Measurements from ENCODE around the gene ZRANB3. TPM values are rescaled to one million over a fixed set of nuclear protein-coding genes. Genes with fewer than 3 reads are reported as not detected.

Gene ZRANB3
- total and polyA plus RNA-seq, 2 donors, result 2.6 to 8.0 TPM

DNA sequence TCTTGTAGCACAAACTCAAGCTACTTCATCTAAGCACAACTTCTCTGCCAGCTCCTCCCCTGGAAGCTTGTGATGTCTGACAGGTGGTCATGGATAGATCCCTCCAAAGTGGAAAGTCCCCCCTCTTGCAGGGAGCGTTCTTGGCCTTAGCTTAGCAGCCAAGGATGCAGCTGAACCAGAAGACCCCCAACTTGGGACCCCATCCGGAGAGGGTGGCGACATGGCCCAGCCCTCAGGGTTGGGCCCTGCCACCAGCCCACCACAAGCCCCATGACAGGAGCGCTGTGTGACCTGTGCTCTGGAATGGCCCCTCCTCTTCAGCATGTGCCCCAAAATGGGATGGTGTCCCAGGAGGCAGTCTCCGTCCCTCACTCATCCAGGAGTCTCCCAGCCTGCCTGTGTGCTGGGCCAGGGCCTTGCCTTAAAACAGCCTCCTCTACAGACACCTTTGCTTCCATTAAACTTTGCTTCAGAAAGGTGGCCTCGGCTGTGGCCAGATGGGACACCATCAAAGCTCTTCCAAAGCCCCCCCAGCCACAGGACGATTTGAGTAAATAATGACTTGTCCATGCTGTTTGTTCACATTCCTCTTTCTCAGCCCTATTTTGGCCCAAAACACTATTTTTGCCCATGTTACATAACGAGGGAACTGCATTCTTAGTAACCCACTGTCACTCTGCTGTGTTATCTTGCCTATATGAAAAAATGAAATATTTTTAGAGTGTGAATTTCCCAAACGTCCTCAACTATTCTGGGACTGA, 356.8 kb downstream of the ZRANB3 start:
- Histone ChIP-seq H3K4me1 (ENCODE audit: control insufficient read depth in 2 of 2, insufficient read depth in 2 of 2, low read length in 2 of 2) (no peaks in the 10 kb centered on the region), H3K36me3 (ENCODE audit: control insufficient read depth in 2 of 2, insufficient read depth in 2 of 2, low read length in 1 of 2) (peaks cover 38 to 52% of the 10 kb centered on the region in 2 donors), H3K4me3 (ENCODE audit: low read length in 2 of 2) (no peak overlapping the region), H3K27ac (ENCODE audit: low read depth in 1 of 2, low read length in 1 of 2) (no peak overlapping the region), H3K9me3 (ENCODE audit: control insufficient read depth in 2 of 2, insufficient read depth in 1 of 2, low read length in 1 of 2) (peaks cover 0 to 4% of the 10 kb centered on the region in 2 donors), H3K27me3 (ENCODE audit: control insufficient read depth in 2 of 2, insufficient read depth in 1 of 2, low read length in 1 of 2) (no peaks in the 10 kb centered on the region)
- WGBS, result 97% methylated on average over 9 of the region's 9 CpGs
- no peak for DNase-seq (ENCODE audit: low read depth in 6 of 9, low spot score in 9 of 9)

DNA sequence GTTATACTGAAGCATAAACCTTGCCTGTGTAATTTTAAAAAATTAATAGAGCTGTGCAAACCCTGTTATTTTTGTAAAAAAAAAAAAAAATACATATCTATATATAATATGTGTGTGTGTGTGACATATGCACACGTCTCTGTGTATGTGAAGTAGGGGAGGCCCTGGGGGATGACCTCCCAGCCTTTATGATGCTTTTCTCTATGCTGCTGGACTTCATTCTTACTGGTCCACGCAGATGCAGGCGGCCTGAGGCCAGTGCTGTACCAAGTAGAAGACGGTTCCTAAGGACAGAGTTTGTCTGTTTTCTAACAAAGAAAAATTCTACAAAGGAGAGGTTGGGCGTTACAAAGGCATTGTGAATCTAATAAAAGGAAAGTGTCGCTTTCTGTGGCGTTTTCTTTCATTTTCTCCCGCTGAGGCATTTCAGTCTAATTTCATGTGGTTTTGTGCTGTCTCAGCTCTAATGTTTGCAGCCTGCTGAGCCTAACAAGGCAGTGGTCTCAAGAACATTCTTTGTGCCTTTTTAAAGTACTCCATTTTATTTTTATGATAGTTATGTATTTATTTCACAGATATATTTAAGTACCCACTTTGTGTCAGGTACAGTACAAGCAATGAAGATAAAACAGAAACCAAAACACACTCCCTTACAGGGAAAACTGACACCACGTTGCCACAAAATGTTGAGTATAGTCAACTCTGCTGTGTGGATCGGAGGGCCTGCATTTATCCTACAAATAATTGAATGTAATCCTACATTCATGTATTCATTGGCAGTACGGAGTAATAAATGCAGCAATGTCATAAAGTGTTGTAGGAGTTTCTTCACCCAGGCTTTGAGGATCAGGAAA, 360.9 kb downstream of the ZRANB3 start:
- Histone ChIP-seq H3K36me3 (ENCODE audit: control insufficient read depth in 2 of 2, insufficient read depth in 2 of 2, low read length in 1 of 2) (peaks cover 55 to 56% of the 10 kb centered on the region in 2 donors), H3K4me1 (ENCODE audit: control insufficient read depth in 2 of 2, insufficient read depth in 2 of 2, low read length in 2 of 2) (no peaks in the 10 kb centered on the region), H3K4me3 (ENCODE audit: low read length in 2 of 2) (no peak overlapping the region), H3K9me3 (ENCODE audit: control insufficient read depth in 2 of 2, insufficient read depth in 1 of 2, low read length in 1 of 2) (no peaks in the 10 kb centered on the region), H3K27me3 (ENCODE audit: control insufficient read depth in 2 of 2, insufficient read depth in 1 of 2, low read length in 1 of 2) (no peaks in the 10 kb centered on the region), H3K27ac (ENCODE audit: low read depth in 1 of 2, low read length in 1 of 2) (no peak overlapping the region)
- WGBS, result 95% methylated on average over 11 of the region's 11 CpGs
- DNase-seq (ENCODE audit: low read depth in 6 of 9, low spot score in 9 of 9), result no peak

DNA sequence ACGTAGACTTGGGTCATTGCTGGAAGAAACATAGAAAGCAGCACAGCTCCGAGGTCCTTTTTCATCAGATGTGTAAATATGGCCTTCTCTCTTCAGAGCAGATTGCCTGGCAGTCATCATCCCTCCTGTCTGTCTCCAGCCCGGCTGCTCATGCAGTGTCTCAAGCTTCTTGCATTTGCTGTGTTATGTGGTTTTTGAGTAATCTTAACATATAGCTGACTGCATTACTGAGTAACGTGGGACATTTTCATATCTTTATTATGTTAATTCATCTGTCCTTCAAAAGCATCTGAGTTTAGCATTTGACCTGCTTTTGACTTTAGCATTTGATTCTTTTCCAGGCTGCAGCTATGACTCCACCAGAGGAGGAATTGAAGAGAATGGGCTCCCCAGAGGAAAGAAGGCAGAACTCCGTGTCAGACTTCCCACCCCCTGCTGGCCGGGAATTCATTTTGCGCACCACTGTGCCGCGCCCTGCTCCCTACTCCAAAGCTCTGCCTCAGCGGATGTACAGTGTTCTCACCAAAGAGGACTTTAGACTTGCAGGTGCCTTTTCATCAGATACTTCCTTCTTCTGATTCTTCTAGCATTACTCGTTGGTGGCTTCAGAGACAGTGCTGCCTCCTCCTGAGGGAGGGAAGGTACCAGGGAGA, 362.7 kb downstream of the ZRANB3 start:
- no peak for DNase-seq (ENCODE audit: low read depth in 6 of 9, low spot score in 9 of 9)
- Histone ChIP-seq H3K9me3 (ENCODE audit: control insufficient read depth in 2 of 2, insufficient read depth in 1 of 2, low read length in 1 of 2) (no peaks in the 10 kb centered on the region), H3K36me3 (ENCODE audit: control insufficient read depth in 2 of 2, insufficient read depth in 2 of 2, low read length in 1 of 2) (peaks cover 47 to 65% of the 10 kb centered on the region in 2 donors), H3K27me3 (ENCODE audit: control insufficient read depth in 2 of 2, insufficient read depth in 1 of 2, low read length in 1 of 2) (no peaks in the 10 kb centered on the region), H3K27ac (ENCODE audit: low read depth in 1 of 2, low read length in 1 of 2) (no peak overlapping the region), H3K4me3 (ENCODE audit: low read length in 2 of 2) (no peak overlapping the region), H3K4me1 (ENCODE audit: control insufficient read depth in 2 of 2, insufficient read depth in 2 of 2, low read length in 2 of 2) (no peaks in the 10 kb centered on the region)
- WGBS, result 98% methylated on average over 11 of the region's 11 CpGs

DNA sequence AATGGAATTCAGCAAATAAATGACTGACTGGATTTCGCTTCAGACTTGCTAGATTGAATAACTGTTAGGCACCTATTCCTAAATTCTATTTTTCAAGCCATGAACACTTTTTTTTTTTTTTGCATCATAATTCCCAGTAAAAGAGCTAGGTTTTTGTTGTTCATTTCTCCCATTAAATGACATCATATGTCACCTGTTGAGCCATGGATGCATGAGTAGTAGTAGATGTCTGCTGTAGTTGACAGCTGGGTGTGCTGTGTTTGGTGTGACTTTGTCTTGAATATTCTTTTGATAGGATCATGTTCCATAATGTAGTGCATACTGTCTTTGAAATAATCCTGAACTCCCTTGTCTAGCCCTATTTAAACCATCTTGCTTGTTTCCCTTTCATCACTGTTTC, 363.7 kb downstream of the ZRANB3 start:
- H3K36me3 ChIP-seq (ENCODE audit: control insufficient read depth in 2 of 2, insufficient read depth in 2 of 2, low read length in 1 of 2), result peaks cover 41 to 71% of the 10 kb centered on the region in 2 donors
- no peak overlapping the region for H3K27ac ChIP-seq (ENCODE audit: low read depth in 1 of 2, low read length in 1 of 2)
- H3K27me3 ChIP-seq (ENCODE audit: control insufficient read depth in 2 of 2, insufficient read depth in 1 of 2, low read length in 1 of 2), result no peaks in the 10 kb centered on the region
- no peaks in the 10 kb centered on the region for H3K9me3 ChIP-seq (ENCODE audit: control insufficient read depth in 2 of 2, insufficient read depth in 1 of 2, low read length in 1 of 2)
- no peaks in the 10 kb centered on the region for H3K4me1 ChIP-seq (ENCODE audit: control insufficient read depth in 2 of 2, insufficient read depth in 2 of 2, low read length in 2 of 2)
- H3K4me3 ChIP-seq (ENCODE audit: low read length in 2 of 2), result no peak overlapping the region
- no peak for DNase-seq (ENCODE audit: low read depth in 6 of 9, low spot score in 9 of 9)
- WGBS, result 100% methylated on average over 1 of the region's 1 CpG

DNA sequence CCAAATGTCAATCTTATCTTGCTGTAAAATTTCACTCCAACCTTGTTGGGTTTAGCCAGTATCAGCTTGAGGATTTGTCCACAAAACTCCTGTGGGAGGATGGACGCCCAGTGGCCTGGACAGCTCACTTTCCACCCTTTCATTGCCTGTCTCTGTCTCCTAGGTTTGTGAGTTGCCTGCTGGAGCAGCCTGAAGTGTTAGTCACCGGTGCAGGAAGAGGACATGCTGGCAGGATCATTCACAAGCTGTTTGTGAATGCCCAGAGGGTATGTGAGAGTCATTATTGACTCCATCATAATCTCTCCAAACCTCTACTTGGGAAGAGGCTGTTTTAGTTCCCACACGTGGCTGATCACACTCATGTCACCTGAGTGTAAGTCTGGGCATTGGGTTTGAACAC, 366.6 kb downstream of the ZRANB3 start:
- Histone ChIP-seq H3K27me3 (ENCODE audit: control insufficient read depth in 2 of 2, insufficient read depth in 1 of 2, low read length in 1 of 2) (no peaks in the 10 kb centered on the region), H3K9me3 (ENCODE audit: control insufficient read depth in 2 of 2, insufficient read depth in 1 of 2, low read length in 1 of 2) (no peaks in the 10 kb centered on the region), H3K36me3 (ENCODE audit: control insufficient read depth in 2 of 2, insufficient read depth in 2 of 2, low read length in 1 of 2) (peaks cover 22 to 53% of the 10 kb centered on the region in 2 donors), H3K4me3 (ENCODE audit: low read length in 2 of 2) (no peak overlapping the region), H3K27ac (ENCODE audit: low read depth in 1 of 2, low read length in 1 of 2) (no peak overlapping the region), H3K4me1 (ENCODE audit: control insufficient read depth in 2 of 2, insufficient read depth in 2 of 2, low read length in 2 of 2) (no peaks in the 10 kb centered on the region)
- 98% methylated on average over 3 of the region's 3 CpGs for WGBS
- DNase-seq (ENCODE audit: low read depth in 6 of 9, low spot score in 9 of 9), result no peak

DNA sequence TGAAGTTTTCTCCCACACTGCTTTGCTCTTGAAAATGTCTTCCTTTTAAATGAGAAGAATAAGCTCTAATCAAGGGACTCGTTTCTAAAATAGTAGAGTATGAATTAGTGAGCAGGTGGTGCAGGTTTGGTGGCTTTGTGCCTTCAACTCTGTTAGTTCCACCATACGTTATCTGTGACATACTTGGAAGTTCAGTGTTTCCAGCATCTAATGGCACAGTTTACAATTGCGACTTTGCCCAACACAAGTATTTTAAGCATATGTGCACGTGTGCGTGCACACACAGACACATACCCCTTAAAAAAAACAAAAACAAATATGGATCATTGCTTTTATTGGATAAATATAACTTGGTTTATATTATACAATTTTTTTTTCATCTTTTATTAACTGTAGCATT, 367.1 kb downstream of the ZRANB3 start:
- H3K27ac ChIP-seq (ENCODE audit: low read depth in 1 of 2, low read length in 1 of 2), result no peak overlapping the region
- 97% methylated on average over 5 of the region's 5 CpGs for WGBS
- no peaks in the 10 kb centered on the region for H3K9me3 ChIP-seq (ENCODE audit: control insufficient read depth in 2 of 2, insufficient read depth in 1 of 2, low read length in 1 of 2)
- H3K4me1 ChIP-seq (ENCODE audit: control insufficient read depth in 2 of 2, insufficient read depth in 2 of 2, low read length in 2 of 2), result no peaks in the 10 kb centered on the region
- no peaks in the 10 kb centered on the region for H3K27me3 ChIP-seq (ENCODE audit: control insufficient read depth in 2 of 2, insufficient read depth in 1 of 2, low read length in 1 of 2)
- DNase-seq (ENCODE audit: low read depth in 6 of 9, low spot score in 9 of 9), result no peak
- peaks cover 20 to 52% of the 10 kb centered on the region in 2 donors for H3K36me3 ChIP-seq (ENCODE audit: control insufficient read depth in 2 of 2, insufficient read depth in 2 of 2, low read length in 1 of 2)
- no peak overlapping the region for H3K4me3 ChIP-seq (ENCODE audit: low read length in 2 of 2)

DNA sequence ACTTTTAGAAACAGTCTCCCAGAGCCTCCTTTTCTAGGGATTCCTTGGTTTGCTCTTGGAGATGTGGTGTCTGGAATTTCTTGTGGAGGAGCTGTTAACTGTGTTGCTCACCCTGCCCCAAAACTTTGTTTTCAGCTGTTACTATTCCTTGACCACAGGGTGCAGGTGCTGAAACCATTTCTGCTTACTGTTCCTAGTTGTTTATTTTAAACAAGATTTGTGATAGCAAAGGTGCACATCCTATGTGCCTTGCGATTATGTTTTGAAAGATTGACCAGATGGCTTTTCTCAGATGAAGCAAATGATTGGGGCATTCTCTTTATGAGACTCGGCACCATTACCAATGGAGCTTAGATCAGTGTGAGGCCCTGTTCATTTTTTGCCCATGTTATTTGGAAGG, 367.7 kb downstream of the ZRANB3 start:
- Histone ChIP-seq H3K9me3 (ENCODE audit: control insufficient read depth in 2 of 2, insufficient read depth in 1 of 2, low read length in 1 of 2) (no peaks in the 10 kb centered on the region), H3K27me3 (ENCODE audit: control insufficient read depth in 2 of 2, insufficient read depth in 1 of 2, low read length in 1 of 2) (no peaks in the 10 kb centered on the region), H3K4me1 (ENCODE audit: control insufficient read depth in 2 of 2, insufficient read depth in 2 of 2, low read length in 2 of 2) (no peaks in the 10 kb centered on the region), H3K4me3 (ENCODE audit: low read length in 2 of 2) (no peak overlapping the region), H3K27ac (ENCODE audit: low read depth in 1 of 2, low read length in 1 of 2) (no peak overlapping the region), H3K36me3 (ENCODE audit: control insufficient read depth in 2 of 2, insufficient read depth in 2 of 2, low read length in 1 of 2) (peaks cover 14 to 46% of the 10 kb centered on the region in 2 donors)
- no peak for DNase-seq (ENCODE audit: low read depth in 6 of 9, low spot score in 9 of 9)
- 97% methylated on average over 2 of the region's 2 CpGs for WGBS

DNA sequence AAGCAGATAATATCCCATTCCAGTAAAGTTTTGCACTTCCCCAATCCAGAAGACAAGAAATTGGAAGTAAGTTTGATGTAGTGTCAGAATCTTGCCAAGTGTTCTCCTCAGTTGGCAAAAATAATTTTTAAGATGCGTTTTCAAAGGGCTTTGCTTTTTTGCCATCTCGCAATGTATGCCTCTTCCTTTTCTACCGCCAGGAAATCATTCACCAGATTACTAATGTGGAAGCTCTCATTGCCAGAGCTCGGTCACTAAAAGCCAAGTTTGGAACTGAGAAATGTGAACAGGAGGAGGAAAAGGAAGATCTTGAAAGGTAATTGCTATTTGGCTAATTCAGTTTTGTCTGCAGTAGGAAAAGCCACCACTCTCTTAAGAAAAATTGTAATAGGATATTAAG, 368.2 kb downstream of the ZRANB3 start:
- 96% methylated on average over 4 of the region's 4 CpGs for WGBS
- Histone ChIP-seq H3K9me3 (ENCODE audit: control insufficient read depth in 2 of 2, insufficient read depth in 1 of 2, low read length in 1 of 2) (no peaks in the 10 kb centered on the region), H3K27me3 (ENCODE audit: control insufficient read depth in 2 of 2, insufficient read depth in 1 of 2, low read length in 1 of 2) (no peaks in the 10 kb centered on the region), H3K4me1 (ENCODE audit: control insufficient read depth in 2 of 2, insufficient read depth in 2 of 2, low read length in 2 of 2) (no peaks in the 10 kb centered on the region), H3K27ac (ENCODE audit: low read depth in 1 of 2, low read length in 1 of 2) (no peak overlapping the region), H3K36me3 (ENCODE audit: control insufficient read depth in 2 of 2, insufficient read depth in 2 of 2, low read length in 1 of 2) (peaks cover 9 to 42% of the 10 kb centered on the region in 2 donors), H3K4me3 (ENCODE audit: low read length in 2 of 2) (no peak overlapping the region)
- no peak for DNase-seq (ENCODE audit: low read depth in 6 of 9, low spot score in 9 of 9)

DNA sequence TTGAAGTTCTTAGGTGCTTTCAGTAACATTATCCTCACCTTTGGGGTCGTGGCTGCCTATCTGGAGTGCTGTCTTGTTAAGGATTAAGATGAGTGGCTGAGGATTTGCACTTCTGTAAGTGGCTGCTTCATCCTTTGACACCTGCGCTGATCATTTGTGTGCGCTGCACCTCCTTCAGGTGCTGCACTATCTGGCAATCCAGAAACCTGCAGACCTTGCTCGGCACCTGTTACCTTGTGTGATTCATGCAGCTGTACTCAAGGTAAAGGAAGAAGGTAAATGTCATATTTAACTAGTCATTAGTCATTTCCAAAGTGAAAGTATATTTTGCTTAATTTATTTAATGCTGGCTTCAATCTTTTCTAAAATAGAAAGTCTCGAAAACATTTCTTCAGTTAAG, 368.6 kb downstream of the ZRANB3 start:
- WGBS, result 96% methylated on average over 5 of the region's 5 CpGs
- H3K36me3 ChIP-seq (ENCODE audit: control insufficient read depth in 2 of 2, insufficient read depth in 2 of 2, low read length in 1 of 2), result peaks cover 9 to 39% of the 10 kb centered on the region in 2 donors
- no peaks in the 10 kb centered on the region for H3K9me3 ChIP-seq (ENCODE audit: control insufficient read depth in 2 of 2, insufficient read depth in 1 of 2, low read length in 1 of 2)
- no peak for DNase-seq (ENCODE audit: low read depth in 6 of 9, low spot score in 9 of 9)
- H3K4me3 ChIP-seq (ENCODE audit: low read length in 2 of 2), result no peak overlapping the region
- H3K27ac ChIP-seq (ENCODE audit: low read depth in 1 of 2, low read length in 1 of 2), result no peak overlapping the region
- no peaks in the 10 kb centered on the region for H3K4me1 ChIP-seq (ENCODE audit: control insufficient read depth in 2 of 2, insufficient read depth in 2 of 2, low read length in 2 of 2)
- no peaks in the 10 kb centered on the region for H3K27me3 ChIP-seq (ENCODE audit: control insufficient read depth in 2 of 2, insufficient read depth in 1 of 2, low read length in 1 of 2)
